Thyroid gland (tissue), 4 donors: ENCODE data around the gene PHACTR1. TPM values are rescaled to one million over a fixed set of nuclear protein-coding genes. Genes with fewer than 3 reads are reported as not detected.

ENCODE experiments used
- DNase-seq, 2 donors: peaks; one replicate each; pipeline ENCODE4 v3.0.0-alpha.2; 2019
- H3K27ac ChIP-seq, 3 donors: fragments of 200-600 bp; sonication (generic); 1 replicate in 2 of 3; 2 replicates in 1 of 3; pipeline ENCODE4 v1.5.1; 2016 to 2019; ENCODE audit warnings: mild to moderate bottlenecking in 1 of 3, moderate library complexity in 1 of 3
- H3K27me3 ChIP-seq: fragments of 200-600 bp; sonication (generic); one replicate; pipeline ENCODE4 v1.5.1; 2019
- H3K36me3 ChIP-seq, 2 donors: fragments of 200-600 bp; sonication (generic); one replicate each; pipeline ENCODE4 v1.5.1; 2016 to 2019
- H3K4me1 ChIP-seq, 2 donors: fragments of 200-600 bp; sonication (generic); one replicate each; pipeline ENCODE4 v1.5.1; 2017 to 2019
- H3K4me3 ChIP-seq, 3 donors: fragments of 200-600 bp; sonication (generic); replicated peaks in 1 of 3; 1 replicate in 2 of 3; 2 replicates in 1 of 3; pipeline ENCODE4 v1.5.1; 2016; ENCODE audit warnings: mild to moderate bottlenecking in 1 of 3
- H3K9me3 ChIP-seq: fragments of 200-600 bp; sonication (generic); one replicate; pipeline ENCODE4 v1.5.1; 2017
- CTCF ChIP-seq, 6 experiments: fragments of 200-600 bp in 3 of 6; fragments of 450-650 bp in 3 of 6; sonication (generic) in 3 of 6; IDR thresholded peaks; one replicate each; pipeline ENCODE4 v1.5.1; 2016 to 2019; ENCODE audit warnings: antibody characterized with exemption in 6 of 6, mild to moderate bottlenecking in 2 of 6, inconsistent platforms in 1 of 6, moderate library complexity in 1 of 6
- POLR2A ChIP-seq, 2 donors: fragments of 450-650 bp; IDR thresholded peaks; one replicate each; pipeline ENCODE4 v1.6.1; 2017; ENCODE audit warnings: antibody characterized with exemption in 2 of 2, mild to moderate bottlenecking in 2 of 2, moderate library complexity in 1 of 2
- WGBS, 2 donors: methylation state at CpG; one replicate each; pipeline ENCODE4 v1.1.5; 2017; 5-methylcytosine and 5-hydroxymethylcytosine counted together
- intact Hi-C: fragments of 100-400 bp; cut with DNase I; formaldehyde crosslinking; loops from one replicate; pipeline ENCODE4 v1.15.1; 2023
- total RNA-seq, 4 donors: library from RNA; depleted of rRNA; stranded (reverse); fragments of >200 nt; gene quantifications; one replicate each; pipeline ENCODE4 v1.2.3, GENCODE V29; 2016

The PHACTR1 gene
- total RNA-seq, 4 donors from 2014 or later, result 2.9 to 8.6 (median 4.4) TPM

- WGBS, 2 donors, result 85 to 86% methylated on average over 2 of the region's 2 CpGs
- DNase-seq, result no peak
- H3K4me1 ChIP-seq, result no peaks in the 10 kb centered on the region
- H3K9me3 ChIP-seq, result no peaks in the 10 kb centered on the region
- intact Hi-C loops, result no loop called here
- H3K27ac ChIP-seq, result no peak overlapping the region
- no peaks in the 10 kb centered on the region for H3K27me3 ChIP-seq
- H3K36me3 ChIP-seq, result no peaks in the 10 kb centered on the region
- TF ChIP-seq CTCF (IDR thresholded peaks at IDR 0.05) (no peak), POLR2A (IDR thresholded peaks at IDR 0.05) (no peak)
- H3K4me3 ChIP-seq, result no peak overlapping the region
These were observed 539.9 kb downstream of the PHACTR1 start for GRCh38 chr6:13256266-13257001.

GRCh38 chr6:13259393-13259792 lies 542.8 kb downstream of the PHACTR1 start:
- WGBS, 2 donors, result 92 to 95% methylated on average over 3 of the region's 3 CpGs
- Histone ChIP-seq H3K4me1 (no peaks in the 10 kb centered on the region), H3K9me3 (no peaks in the 10 kb centered on the region), H3K27me3 (no peaks in the 10 kb centered on the region), H3K36me3 (no peaks in the 10 kb centered on the region), H3K27ac (no peak overlapping the region), H3K4me3 (no peak overlapping the region)
- no peak for DNase-seq
- TF ChIP-seq CTCF (IDR thresholded peaks at IDR 0.05), result no peak
- no peak for TF ChIP-seq POLR2A (IDR thresholded peaks at IDR 0.05)
- intact Hi-C loops, result no loop called here

GRCh38 chr6:13260101-13260598 lies 543.6 kb downstream of the PHACTR1 start:
- Histone ChIP-seq H3K36me3 (no peaks in the 10 kb centered on the region), H3K27ac (no peak overlapping the region), H3K27me3 (no peaks in the 10 kb centered on the region), H3K9me3 (no peaks in the 10 kb centered on the region), H3K4me1 (no peaks in the 10 kb centered on the region), H3K4me3 (no peak overlapping the region)
- WGBS, 2 donors, result 89 to 95% methylated on average over 7 of the region's 7 CpGs
- no peak for DNase-seq
- intact Hi-C loops, result no loop called here
- TF ChIP-seq POLR2A (IDR thresholded peaks at IDR 0.05) (no peak), CTCF (IDR thresholded peaks at IDR 0.05) (no peak)

- Histone ChIP-seq H3K27me3 (no peaks in the 10 kb centered on the region), H3K4me3 (no peak overlapping the region), H3K9me3 (no peaks in the 10 kb centered on the region), H3K36me3 (no peaks in the 10 kb centered on the region), H3K4me1 (no peaks in the 10 kb centered on the region), H3K27ac (no peak overlapping the region)
- no peak for DNase-seq
- 89 to 92% methylated on average over 5 of the region's 5 CpGs for WGBS, 2 donors
- TF ChIP-seq CTCF (IDR thresholded peaks at IDR 0.05), result no peak
- TF ChIP-seq POLR2A (IDR thresholded peaks at IDR 0.05), result no peak
- intact Hi-C loops, result no loop called here
These were observed 544.3 kb downstream of the PHACTR1 start for GRCh38 chr6:13260831-13261230.

GRCh38 chr6:13261464-13261994 lies 545.0 kb downstream of the PHACTR1 start:
- no peak overlapping the region for H3K27ac ChIP-seq

More at GRCh38 chr6:13261464-13261994, 545.0 kb downstream of the PHACTR1 start:
- TF ChIP-seq POLR2A (IDR thresholded peaks at IDR 0.05) (no peak), CTCF (IDR thresholded peaks at IDR 0.05) (no peak)
- Histone ChIP-seq H3K27me3 (no peaks in the 10 kb centered on the region), H3K4me1 (no peaks in the 10 kb centered on the region), H3K9me3 (no peaks in the 10 kb centered on the region), H3K36me3 (no peaks in the 10 kb centered on the region), H3K4me3 (no peak overlapping the region)
- intact Hi-C loops, result no loop called here
- WGBS, 2 donors, result 80 to 85% methylated on average over 1 of the region's 1 CpG
- no peak for DNase-seq
